ENCODE data around the gene RNF182. TPM values are rescaled to one million over a fixed set of nuclear protein-coding genes. Genes with fewer than 3 reads are reported as not detected.

Gene RNF182
- polyA plus RNA-seq, 3 donors: not detected

GRCh38 chr6:13926378-13926777 is 1.6 kb downstream of the RNF182 start:
- peaks cover 64 to 93% of the 10 kb centered on the region in 2 donors for H3K27me3 ChIP-seq (ENCODE audit: control insufficient read depth in 2 of 2, insufficient read depth in 2 of 2, low read length in 2 of 2)

GRCh38 chr6:13927203-13927602 is 2.5 kb downstream of the RNF182 start:
- peak overlapping the region in 1 of 2 donors; percentile 59 for H3K4me3 Mint-ChIP-seq
- Histone ChIP-seq H3K4me2 (replicated peaks; ENCODE audit: extremely low read depth, low read length, poor library complexity, severe bottlenecking) (no peak overlapping the region), H3K9ac (ENCODE audit: insufficient read depth, low read length, poor library complexity, severe bottlenecking) (no peak overlapping the region), H3K79me2 (ENCODE audit: insufficient read depth, low read length) (no peaks in the 10 kb centered on the region), H3K27me3 (ENCODE audit: control insufficient read depth in 2 of 2, insufficient read depth in 2 of 2, low read length in 2 of 2) (peaks cover 58 to 91% of the 10 kb centered on the region in 2 donors), H3K4me1 (ENCODE audit: control insufficient read depth in 1 of 2, insufficient read depth in 2 of 2, low read length in 2 of 2) (peaks cover 15 to 17% of the 10 kb centered on the region in 2 donors), H2AFZ (ENCODE audit: insufficient read depth, low read depth, low read length, poor library complexity, severe bottlenecking) (no peak overlapping the region), H3K4me3 (replicated peaks in 1 of 3; ENCODE audit: low read depth in 2 of 3, low read length in 3 of 3) (no peak overlapping the region), H3K9me3 (replicated peaks in 1 of 2; ENCODE audit: control insufficient read depth in 1 of 2, insufficient read depth in 1 of 2, low read length in 2 of 2) (peaks cover 0 to 13% of the 10 kb centered on the region in 2 donors), H3K27ac (ENCODE audit: low read depth in 1 of 2, low read length in 2 of 2) (no peak overlapping the region), H3K36me3 (replicated peaks in 1 of 2; ENCODE audit: control insufficient read depth in 1 of 2, insufficient read depth in 2 of 2, low read length in 2 of 2) (no peaks in the 10 kb centered on the region), H4K20me1 (ENCODE audit: insufficient read depth, low read length) (no peaks in the 10 kb centered on the region)
- peaks cover 16% of the 10 kb centered on the region for H3K4me1 Mint-ChIP-seq
- no peak for DNase-seq
- H3K27me3 Mint-ChIP-seq (ENCODE audit: low read depth in 3 of 3): peaks cover 56 to 76% (median 58%) of the 10 kb centered on the region in 3 donors
- 100% methylated on average over 2 of the region's 3 CpGs for WGBS (ENCODE audit: insufficient coverage)
- TF ChIP-seq CTCF (IDR thresholded peaks at IDR 0.05): no peak
- no peak overlapping the region for H3K27ac Mint-ChIP-seq
- H3K36me3 Mint-ChIP-seq: peaks cover 0 to 8% of the 10 kb centered on the region in 2 donors
- intact Hi-C loops (cut with micrococcal nuclease): loop anchor here (10.0 kb wide), 2 partner anchors 108 to 138 kb away; no protein-coding TSS in a partner anchor
- peaks cover 0 to 11% (median 4%) of the 10 kb centered on the region in 7 donors for H3K9me3 Mint-ChIP-seq

More at GRCh38 chr6:13926378-13926777, 1.6 kb downstream of the RNF182 start:
- H3K4me1 Mint-ChIP-seq: peaks cover 16% of the 10 kb centered on the region
- H3K9me3 ChIP-seq (replicated peaks in 1 of 2; ENCODE audit: control insufficient read depth in 1 of 2, insufficient read depth in 1 of 2, low read length in 2 of 2): peaks cover 0 to 13% of the 10 kb centered on the region in 2 donors
- H3K27ac ChIP-seq (ENCODE audit: low read depth in 1 of 2, low read length in 2 of 2): no peak overlapping the region
- no peaks in the 10 kb centered on the region for H3K36me3 ChIP-seq (replicated peaks in 1 of 2; ENCODE audit: control insufficient read depth in 1 of 2, insufficient read depth in 2 of 2, low read length in 2 of 2)
- no peaks in the 10 kb centered on the region for H4K20me1 ChIP-seq (ENCODE audit: insufficient read depth, low read length)
- no peak overlapping the region for H3K9ac ChIP-seq (ENCODE audit: insufficient read depth, low read length, poor library complexity, severe bottlenecking)
- TF ChIP-seq CTCF (IDR thresholded peaks at IDR 0.05): no peak
- no peak overlapping the region for H3K4me2 ChIP-seq (replicated peaks; ENCODE audit: extremely low read depth, low read length, poor library complexity, severe bottlenecking)
- no peak overlapping the region for H2AFZ ChIP-seq (ENCODE audit: insufficient read depth, low read depth, low read length, poor library complexity, severe bottlenecking)
- peak overlapping the region in 1 of 2 donors; percentile 68 for H3K4me3 Mint-ChIP-seq
- peaks cover 0 to 8% of the 10 kb centered on the region in 2 donors for H3K36me3 Mint-ChIP-seq
- WGBS (ENCODE audit: insufficient coverage): 100% methylated on average over 1 of the region's 4 CpGs
- no peaks in the 10 kb centered on the region for H3K79me2 ChIP-seq (ENCODE audit: insufficient read depth, low read length)
- DNase-seq: no peak
- intact Hi-C loops (cut with micrococcal nuclease): loop anchor here (10.0 kb wide), 2 partner anchors 108 to 138 kb away; no protein-coding TSS in a partner anchor
- peaks cover 15 to 17% of the 10 kb centered on the region in 2 donors for H3K4me1 ChIP-seq (ENCODE audit: control insufficient read depth in 1 of 2, insufficient read depth in 2 of 2, low read length in 2 of 2)
- H3K27ac Mint-ChIP-seq: no peak overlapping the region
- peaks cover 61 to 77% (median 64%) of the 10 kb centered on the region in 3 donors for H3K27me3 Mint-ChIP-seq (ENCODE audit: low read depth in 3 of 3)
- H3K9me3 Mint-ChIP-seq: peaks cover 0 to 14% (median 4%) of the 10 kb centered on the region in 7 donors
- H3K4me3 ChIP-seq (replicated peaks in 1 of 3; ENCODE audit: low read depth in 2 of 3, low read length in 3 of 3): no peak overlapping the region

Measured in CD14-positive monocyte (primary cell).